CD4-positive, alpha-beta T cell treated with Interleukin-10 for 1 hour (primary cell): ENCODE results near the gene USH2A.
"Not testable (repeated sequence)": the region's sequence is repeated elsewhere in the genome, so short reads cannot be mapped to it uniquely, and the experiment has no call there.

Experiments
- DNase-seq: peaks from one replicate; pipeline ENCODE4 v3.0.0-alpha.2; 2020

Gene USH2A

GRCh38 chr1:216024546-216024945 lies 398.7 kb downstream of the USH2A start:
- no peak for DNase-seq

GRCh38 chr1:216020743-216021345 lies 402.4 kb downstream of the USH2A start:
- DNase-seq = no peak

GRCh38 chr1:216015116-216015515 lies 408.1 kb downstream of the USH2A start:
- no peak for DNase-seq

- no peak for DNase-seq
These were observed 409.2 kb downstream of the USH2A start for GRCh38 chr1:216014086-216014485.

- not testable (repeated sequence) for DNase-seq
These were observed 413.8 kb downstream of the USH2A start for GRCh38 chr1:216009456-216009855.

- DNase-seq = no peak
These were observed 417.3 kb downstream of the USH2A start for GRCh38 chr1:216005916-216006315.

GRCh38 chr1:215992620-215993019 lies 430.6 kb downstream of the USH2A start:
- no peak for DNase-seq

GRCh38 chr1:215987092-215987875 lies 436.0 kb downstream of the USH2A start:
- no peak for DNase-seq

GRCh38 chr1:215986401-215986800 lies 436.8 kb downstream of the USH2A start:
- DNase-seq = no peak

GRCh38 chr1:215983680-215984079 lies 439.6 kb downstream of the USH2A start:
- DNase-seq = no peak

GRCh38 chr1:215971793-215972441 lies 451.3 kb downstream of the USH2A start:
- DNase-seq = no peak

- DNase-seq = no peak
These were observed 452.8 kb downstream of the USH2A start for GRCh38 chr1:215970406-215970805.

GRCh38 chr1:215963621-215964020 lies 459.6 kb downstream of the USH2A start:
- DNase-seq = no peak

- no peak for DNase-seq
These were observed 460.2 kb downstream of the USH2A start for GRCh38 chr1:215963040-215963439.

- no peak for DNase-seq
These were observed 464.4 kb downstream of the USH2A start for GRCh38 chr1:215958841-215959240.

- no peak for DNase-seq
These were observed 465.6 kb downstream of the USH2A start for GRCh38 chr1:215957663-215958062.

GRCh38 chr1:215932558-215932957 lies 490.7 kb downstream of the USH2A start:
- no peak for DNase-seq

GRCh38 chr1:215926670-215927069 lies 496.6 kb downstream of the USH2A start:
- no peak for DNase-seq

- DNase-seq = no peak
These were observed 500.0 kb downstream of the USH2A start for GRCh38 chr1:215923129-215923824.

- DNase-seq = no peak
These were observed 511.8 kb downstream of the USH2A start for GRCh38 chr1:215911406-215911968.

- DNase-seq = no peak
These were observed 517.6 kb downstream of the USH2A start for GRCh38 chr1:215905493-215906115.

GRCh38 chr1:215900684-215901083 lies 522.6 kb downstream of the USH2A start:
- DNase-seq = no peak

- DNase-seq = no peak
These were observed 523.3 kb downstream of the USH2A start for GRCh38 chr1:215899901-215900300.
